B cell (primary cell): ENCODE measurements around the gene PLPP7. TPM values are rescaled to one million over a fixed set of nuclear protein-coding genes. Genes with fewer than 3 reads are reported as not detected.

ENCODE experiments used
- ATAC-seq: fragments of 200-7000 bp; cut with Tn5 transposase; one replicate; pipeline ENCODE4 v1.10.0; 2021; ENCODE audit warnings: low read depth, mild to moderate bottlenecking, moderate number of reproducible peaks, moderate library complexity
- CTCF ChIA-PET: fragments of 350-600 bp; sonication (Branson Sonifier 250); formaldehyde crosslinking; loops from one replicate; lab custom pipeline; 2021; ENCODE audit warnings: antibody characterized with exemption, inconsistent platforms; lab: Charles Lee
- POLR2A ChIA-PET: fragments of 350-600 bp; sonication (Branson Sonifier 250); formaldehyde crosslinking; loops from one replicate; lab custom pipeline; 2021; ENCODE audit warnings: antibody characterized with exemption; lab: Charles Lee
- DNase-seq: peaks from one replicate; pipeline ENCODE4 v3.0.0; 2013
- H2AFZ ChIP-seq: 2 replicates; pipeline ENCODE4 v1.6.1; 2012; ENCODE audit warnings: mild to moderate bottlenecking, low read depth, low read length; ENCODE audit not compliant: insufficient read depth, poor library complexity, severe bottlenecking
- H3K27ac ChIP-seq, 2 donors: 1 replicate in 1 of 2; 2 replicates in 1 of 2; pipeline ENCODE4 v1.5.1; 2012 to 2013; ENCODE audit warnings: low read length in 2 of 2, mild to moderate bottlenecking in 2 of 2, moderate library complexity in 1 of 2
- H3K27me3 ChIP-seq, 4 experiments: fragments of 200-600 bp in 1 of 4; sonication (generic) in 1 of 4; replicated peaks in 1 of 4; 1 replicate in 2 of 4; 2 replicates in 2 of 4; pipeline versions ENCODE4 v1.6.1 to v1.7.0; 2013 to 2016; ENCODE audit warnings: low read length in 3 of 4, mild to moderate bottlenecking in 2 of 4, mixed read lengths in 1 of 4, moderate library complexity in 1 of 4; ENCODE audit not compliant: insufficient read depth in 4 of 4, control insufficient read depth in 3 of 4; ENCODE audit errors: control extremely low read depth in 1 of 4
- H3K36me3 ChIP-seq, 2 experiments: replicated peaks in 1 of 2; 1 replicate in 1 of 2; 2 replicates in 1 of 2; pipeline versions ENCODE4 v1.6.1 to v1.7.1; 2013; ENCODE audit warnings: low read length in 1 of 2; ENCODE audit not compliant: insufficient read depth in 2 of 2, control insufficient read depth in 1 of 2; ENCODE audit errors: control extremely low read depth in 1 of 2, extremely low read depth in 1 of 2
- H3K4me1 ChIP-seq, 2 donors: fragments of 200-600 bp in 1 of 2; sonication (generic) in 1 of 2; 1 replicate in 1 of 2; 2 replicates in 1 of 2; pipeline versions ENCODE4 v1.5.1 to v1.6.1; 2013 to 2017; ENCODE audit warnings: low read length in 2 of 2; ENCODE audit not compliant: control insufficient read depth in 2 of 2, insufficient read depth in 2 of 2
- H3K4me2 ChIP-seq: replicated peaks from 2 replicates; pipeline ENCODE3; 2012; ENCODE audit warnings: mild to moderate bottlenecking, low read depth, low read length; ENCODE audit not compliant: poor library complexity, severe bottlenecking
- H3K4me3 ChIP-seq, 5 experiments: fragments of 200-600 bp in 1 of 5; sonication (generic) in 1 of 5; 1 replicate in 3 of 5; 2 replicates in 2 of 5; pipeline versions ENCODE4 v1.5.1 to v1.7.0; 2011 to 2016; ENCODE audit warnings: low read length in 4 of 5, mild to moderate bottlenecking in 4 of 5, low read depth in 2 of 5, control low read depth in 1 of 5, moderate library complexity in 1 of 5; ENCODE audit not compliant: insufficient read depth in 1 of 5; ENCODE audit errors: control extremely low read depth in 1 of 5, extremely low read depth in 1 of 5
- H3K79me2 ChIP-seq: fragments of 200-600 bp; sonication (generic); one replicate; pipeline ENCODE4 v1.6.0; 2016; ENCODE audit warnings: low read length; ENCODE audit not compliant: control insufficient read depth, insufficient read depth
- H3K9ac ChIP-seq: fragments of 200-600 bp; sonication (generic); 2 replicates; pipeline ENCODE4 v1.6.1; 2017; ENCODE audit warnings: mild to moderate bottlenecking, low read length, moderate library complexity
- H3K9me3 ChIP-seq, 3 donors: one replicate each; pipeline versions ENCODE4 v1.6.1 to v1.7.1; 2013; ENCODE audit warnings: low read length in 2 of 3; ENCODE audit not compliant: control insufficient read depth in 2 of 3, insufficient read depth in 1 of 3; ENCODE audit errors: control extremely low read depth in 1 of 3
- H4K20me1 ChIP-seq: 2 replicates; pipeline ENCODE4 v1.6.0; 2012; ENCODE audit warnings: mild to moderate bottlenecking, low read length; ENCODE audit not compliant: insufficient read depth, control insufficient read depth, poor library complexity, severe bottlenecking
- H3K27ac Mint-ChIP-seq: one replicate; pipeline ENCODE4 v1.8.0; 2021; ENCODE audit warnings: mixed read lengths
- H3K27me3 Mint-ChIP-seq: one replicate; pipeline ENCODE4 v1.8.0; 2021; ENCODE audit warnings: mixed read lengths
- H3K4me1 Mint-ChIP-seq: one replicate; pipeline ENCODE4 v1.8.0; 2021; ENCODE audit warnings: mixed read lengths
- H3K4me3 Mint-ChIP-seq: one replicate; pipeline ENCODE4 v1.8.0; 2021; ENCODE audit warnings: mixed read lengths
- H3K9me3 Mint-ChIP-seq: one replicate; pipeline ENCODE4 v1.8.0; 2022; ENCODE audit warnings: mixed read lengths; ENCODE audit not compliant: insufficient read depth
- EZH2 ChIP-seq: IDR thresholded peaks from 2 replicates; pipeline ENCODE4 v1.6.1; 2012; ENCODE audit warnings: borderline replicate concordance, low read depth, mild to moderate bottlenecking, moderate library complexity, low read length; ENCODE audit not compliant: insufficient read depth, poor library complexity, severe bottlenecking
- WGBS: methylation state at CpG from one replicate; pipeline ENCODE4 v1.1.5; 2013; ENCODE audit warnings: missing lambda C conversion rate; ENCODE audit not compliant: insufficient coverage; 5-methylcytosine and 5-hydroxymethylcytosine counted together
- intact Hi-C: fragments of 100-400 bp; cut with micrococcal nuclease; formaldehyde crosslinking; loops from one replicate; pipeline ENCODE4 v1.10.0; 2022
- polyA plus RNA-seq: library from polyadenylated mRNA; depleted of rRNA; stranded (reverse); fragments of >200 nt; gene quantifications from 2 replicates; pipeline ENCODE4 v1.2.3, GENCODE V29; 2012
- total RNA-seq, 2 donors: library from RNA; stranded (reverse); fragments of 120-200 nt in 1 of 2; gene quantifications; 1 replicate in 1 of 2; 2 replicates in 1 of 2; pipeline versions ENCODE4 v1.2.3 to v1.2.4, GENCODE V29; 2013 to 2022
- TF ChIP-seq, protein P1 (sequence below): fragments of 200-600 bp; IDR thresholded peaks from one replicate; pipeline ENCODE4 v1.8.0; 2022; ENCODE audit warnings: antibody characterized with exemption, mild to moderate bottlenecking

Gene PLPP7
- total and polyA plus RNA-seq, 2 donors (not counting 1 experiment from before 2014, with no cell fraction given): 0.57 to 2.0 TPM

- H3K27me3 Mint-ChIP-seq: peaks cover 8% of the 10 kb centered on the region
- Histone ChIP-seq H3K4me2 (no peak overlapping the region), H3K36me3 (no peaks in the 10 kb centered on the region), H4K20me1 (no peaks in the 10 kb centered on the region), H2AFZ (no peak overlapping the region), H3K79me2 (no peaks in the 10 kb centered on the region), H3K27me3 (peaks cover 0 to under 1% (median 0%) of the 10 kb centered on the region in 4 experiments), H3K4me3 (no peak overlapping the region), H3K27ac (no peak overlapping the region), H3K9me3 (peaks cover 0 to 5% (median 0%) of the 10 kb centered on the region in 3 donors), H3K9ac (no peak overlapping the region), H3K4me1 (peaks cover 5 to 7% of the 10 kb centered on the region in 2 donors)
- no peak for TF ChIP-seq EZH2
- TF ChIP-seq, protein P1, sequence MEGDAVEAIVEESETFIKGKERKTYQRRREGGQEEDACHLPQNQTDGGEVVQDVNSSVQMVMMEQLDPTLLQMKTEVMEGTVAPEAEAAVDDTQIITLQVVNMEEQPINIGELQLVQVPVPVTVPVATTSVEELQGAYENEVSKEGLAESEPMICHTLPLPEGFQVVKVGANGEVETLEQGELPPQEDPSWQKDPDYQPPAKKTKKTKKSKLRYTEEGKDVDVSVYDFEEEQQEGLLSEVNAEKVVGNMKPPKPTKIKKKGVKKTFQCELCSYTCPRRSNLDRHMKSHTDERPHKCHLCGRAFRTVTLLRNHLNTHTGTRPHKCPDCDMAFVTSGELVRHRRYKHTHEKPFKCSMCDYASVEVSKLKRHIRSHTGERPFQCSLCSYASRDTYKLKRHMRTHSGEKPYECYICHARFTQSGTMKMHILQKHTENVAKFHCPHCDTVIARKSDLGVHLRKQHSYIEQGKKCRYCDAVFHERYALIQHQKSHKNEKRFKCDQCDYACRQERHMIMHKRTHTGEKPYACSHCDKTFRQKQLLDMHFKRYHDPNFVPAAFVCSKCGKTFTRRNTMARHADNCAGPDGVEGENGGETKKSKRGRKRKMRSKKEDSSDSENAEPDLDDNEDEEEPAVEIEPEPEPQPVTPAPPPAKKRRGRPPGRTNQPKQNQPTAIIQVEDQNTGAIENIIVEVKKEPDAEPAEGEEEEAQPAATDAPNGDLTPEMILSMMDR: no peak
- intact Hi-C loops: no loop called here
- ChIA-PET CTCF (no interaction called here), POLR2A (no interaction called here)
- no peak for ATAC-seq
- H3K9me3 Mint-ChIP-seq: no peaks in the 10 kb centered on the region
- WGBS: 90% methylated on average over 17 of the region's 17 CpGs
- H3K4me3 Mint-ChIP-seq: no peak overlapping the region
- DNase-seq: no peak
- no peak overlapping the region for H3K27ac Mint-ChIP-seq
- H3K4me1 Mint-ChIP-seq: peaks cover 8% of the 10 kb centered on the region
These were observed 19.5 kb downstream of the PLPP7 start for GRCh38 chr9:131308906-131309529.

DNA sequence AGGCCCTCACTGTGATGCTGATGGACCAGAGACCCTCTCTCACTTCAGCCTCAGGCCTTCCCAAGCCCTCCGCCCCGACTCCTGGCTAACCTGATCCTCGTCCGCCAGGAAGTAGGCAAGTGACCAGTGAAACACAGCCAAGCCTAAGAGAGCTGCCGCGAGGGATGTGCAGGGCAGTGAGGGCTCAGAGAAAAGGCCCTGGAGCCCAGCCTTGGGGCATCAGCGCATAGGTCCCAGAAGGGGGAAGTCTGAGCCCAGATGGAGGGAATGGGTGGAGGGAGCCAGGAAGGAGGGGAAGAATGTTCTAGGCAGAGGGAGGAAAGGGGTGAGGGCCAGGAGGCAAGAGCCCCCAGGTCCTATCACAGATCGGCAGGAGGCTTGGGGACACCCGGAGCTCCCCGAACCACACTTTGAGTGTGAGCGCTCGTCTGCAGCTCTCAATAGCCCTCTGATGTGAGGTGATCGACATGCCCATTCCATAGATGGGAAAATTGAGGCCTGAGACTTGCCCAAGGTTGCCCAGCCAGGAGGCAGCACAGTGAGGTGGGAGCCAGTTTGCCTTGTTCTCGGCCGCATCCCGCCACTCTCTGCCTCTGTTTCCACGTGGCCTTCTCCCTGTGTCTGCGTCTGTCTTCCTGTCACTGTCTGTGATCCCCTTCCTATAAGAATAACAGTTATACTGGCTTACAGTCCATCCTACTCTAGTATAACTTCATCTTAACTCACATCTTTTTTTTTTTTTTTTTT is 20.2 kb downstream of the PLPP7 start:
- intact Hi-C loops: no loop called here
- Mint-ChIP-seq H3K9me3 (no peaks in the 10 kb centered on the region), H3K27ac (no peak overlapping the region), H3K27me3 (peaks cover 8% of the 10 kb centered on the region), H3K4me1 (peaks cover 8% of the 10 kb centered on the region), H3K4me3 (no peak overlapping the region)
- DNase-seq: no peak
- CTCF ChIA-PET: no interaction called here
- no peak for ATAC-seq
- Histone ChIP-seq H3K79me2 (no peaks in the 10 kb centered on the region), H4K20me1 (no peaks in the 10 kb centered on the region), H3K36me3 (no peaks in the 10 kb centered on the region), H3K4me1 (peaks cover 5 to 7% of the 10 kb centered on the region in 2 donors), H3K9ac (no peak overlapping the region), H3K4me2 (no peak overlapping the region), H3K9me3 (peaks cover 0 to 5% (median 0%) of the 10 kb centered on the region in 3 donors), H3K4me3 (no peak overlapping the region), H3K27me3 (no peaks in the 10 kb centered on the region), H2AFZ (no peak overlapping the region), H3K27ac (no peak overlapping the region)
- POLR2A ChIA-PET: no interaction called here
- TF ChIP-seq EZH2: no peak
- TF ChIP-seq, protein P1: no peak
- 91% methylated on average over 18 of the region's 18 CpGs for WGBS
